ENCODE results near the gene EIF4G3.
A peak's percentile ranks its signal among the peaks of the same experiment; 100 is the strongest.

EIF4G3 gene

GRCh38 chr1:20983297-20983889 lies 193.3 kb downstream of the EIF4G3 start:
- peak; percentile 35 for DNase-seq

DNA sequence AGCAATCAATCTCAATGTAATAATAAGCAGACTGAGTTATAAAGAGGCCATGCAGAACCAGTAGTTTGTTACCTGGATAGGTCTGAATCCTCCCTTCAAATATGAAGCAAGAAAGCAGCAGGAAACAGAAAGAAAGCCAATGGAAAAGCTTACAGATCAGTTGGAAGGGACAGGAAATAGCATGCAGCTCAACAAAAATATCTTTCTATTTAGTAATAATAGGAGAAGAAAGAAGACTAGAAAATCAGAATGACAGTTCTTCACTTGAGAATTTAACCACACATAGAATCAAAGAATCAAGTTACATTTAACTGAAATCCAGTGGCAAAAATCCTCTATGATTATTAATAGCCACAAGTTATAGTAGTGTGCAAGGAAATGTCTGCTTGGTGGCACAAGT lies 194.4 kb downstream of the EIF4G3 start:
- no peak for DNase-seq

GRCh38 chr1:20981915-20982314 lies 194.8 kb downstream of the EIF4G3 start:
- peak; percentile 6 for DNase-seq

GRCh38 chr1:20980051-20980450 lies 196.6 kb downstream of the EIF4G3 start:
- DNase-seq = no peak

DNA sequence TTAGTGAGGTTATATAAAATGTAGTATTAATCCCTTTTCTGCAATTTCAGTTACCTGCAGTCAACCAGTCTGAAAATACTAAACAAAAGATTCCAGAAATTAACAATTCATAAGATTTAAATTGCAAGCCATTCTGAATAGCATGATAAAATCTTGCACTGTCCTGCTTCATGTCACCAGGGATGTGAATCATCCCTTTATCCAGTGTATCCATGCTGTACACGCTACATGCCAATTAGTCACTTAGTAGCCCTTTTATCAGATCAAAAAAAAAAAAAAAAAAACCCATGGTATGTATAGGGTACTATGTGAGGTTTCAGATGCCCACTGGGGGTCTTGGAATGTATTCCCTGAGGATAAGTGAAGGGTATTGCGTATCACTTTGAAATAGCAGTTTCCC lies 198.3 kb downstream of the EIF4G3 start:
- no peak for DNase-seq

GRCh38 chr1:20975668-20976067 lies 201.0 kb downstream of the EIF4G3 start:
- no peak for DNase-seq

- DNase-seq = no peak
These were observed 201.7 kb downstream of the EIF4G3 start for GRCh38 chr1:20974951-20975350.

- DNase-seq = no peak
These were observed 202.6 kb downstream of the EIF4G3 start for GRCh38 chr1:20974069-20974468.

GRCh38 chr1:20972855-20973254 lies 203.8 kb downstream of the EIF4G3 start:
- DNase-seq = no peak

DNA sequence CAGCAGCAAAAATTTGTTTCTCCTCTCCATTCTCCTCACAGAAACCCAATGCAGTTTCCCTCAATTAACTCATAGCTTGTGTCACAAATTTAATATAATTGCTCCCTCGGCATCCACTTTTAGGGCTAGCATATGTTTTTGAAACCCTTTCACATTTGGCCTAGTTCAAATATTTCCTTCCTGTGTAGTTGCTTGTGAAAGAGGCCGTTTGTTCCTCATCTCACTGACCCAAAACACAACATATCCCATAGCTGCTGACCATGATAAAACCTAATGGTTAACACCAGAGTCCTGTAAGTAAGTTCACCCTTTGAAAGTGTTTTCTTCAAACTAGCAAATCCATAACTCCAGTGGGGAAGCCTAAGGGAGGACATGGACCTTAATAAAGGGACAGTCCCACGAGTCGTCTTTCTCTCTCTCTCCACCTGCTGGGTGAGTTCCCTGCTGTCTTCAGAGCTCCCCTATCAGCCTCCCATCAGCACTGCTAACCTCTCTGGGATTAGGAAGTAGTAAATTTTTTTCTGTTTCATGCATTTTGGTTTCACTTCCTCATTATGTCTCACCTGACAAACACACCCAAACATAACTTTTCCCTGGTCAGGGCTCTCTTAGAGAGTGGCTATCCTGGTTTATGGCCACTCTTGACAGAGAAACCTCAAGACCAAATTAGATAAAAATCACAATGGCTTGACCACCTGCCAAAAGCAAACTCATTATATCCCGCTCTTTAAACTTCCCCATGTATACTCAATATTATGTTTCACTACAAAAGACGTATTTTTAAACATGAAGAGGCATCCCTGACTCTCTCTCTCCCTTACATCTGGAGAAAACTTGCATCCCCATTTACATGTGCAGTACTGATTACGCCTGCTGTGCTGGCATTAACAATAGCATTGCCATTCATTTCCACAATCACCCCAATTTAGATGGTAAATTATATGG lies 211.9 kb downstream of the EIF4G3 start:
- peak; percentile 89 for DNase-seq

GRCh38 chr1:20962576-20963258 lies 214.0 kb downstream of the EIF4G3 start:
- no peak for DNase-seq

DNA sequence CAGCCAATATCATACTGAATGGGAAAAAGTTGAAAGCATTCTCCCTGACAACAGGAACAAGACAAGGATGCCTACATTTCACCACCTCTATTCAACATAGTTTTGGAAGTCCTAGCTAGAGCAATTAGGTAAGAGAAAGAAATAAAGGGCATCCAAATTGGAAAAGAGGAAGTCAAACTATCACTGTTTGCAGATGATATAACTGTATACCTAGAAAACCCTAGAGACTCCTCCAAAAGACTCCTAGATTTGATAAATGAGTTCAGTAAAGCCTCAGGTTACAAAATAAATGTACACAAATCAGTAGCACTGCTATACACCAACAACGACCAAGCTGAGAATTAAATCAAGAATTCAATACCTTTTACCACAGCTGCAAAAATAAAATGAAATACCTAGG lies 218.3 kb downstream of the EIF4G3 start:
- DNase-seq = no peak

DNA sequence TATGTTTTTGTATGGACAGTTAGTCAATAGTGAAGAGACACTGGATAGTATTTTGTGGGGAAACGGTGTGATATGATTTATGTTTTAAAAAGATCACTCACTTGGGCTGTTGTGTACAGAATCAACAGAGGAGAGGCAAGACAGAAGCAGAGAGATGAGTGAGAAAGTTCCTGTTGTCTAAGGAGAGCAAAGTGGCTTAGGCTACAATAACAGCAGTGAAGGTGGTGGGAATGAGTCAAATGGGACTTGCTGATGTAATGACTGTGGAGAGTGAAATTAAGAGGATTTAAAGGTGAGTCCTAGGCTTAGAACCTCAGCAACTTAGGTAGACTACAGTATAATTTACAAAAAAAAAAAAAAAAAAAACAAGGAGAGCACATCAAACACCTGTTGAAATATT lies 220.4 kb downstream of the EIF4G3 start:
- no peak for DNase-seq

GRCh38 chr1:20950679-20951078 lies 226.0 kb downstream of the EIF4G3 start:
- no peak for DNase-seq

DNA sequence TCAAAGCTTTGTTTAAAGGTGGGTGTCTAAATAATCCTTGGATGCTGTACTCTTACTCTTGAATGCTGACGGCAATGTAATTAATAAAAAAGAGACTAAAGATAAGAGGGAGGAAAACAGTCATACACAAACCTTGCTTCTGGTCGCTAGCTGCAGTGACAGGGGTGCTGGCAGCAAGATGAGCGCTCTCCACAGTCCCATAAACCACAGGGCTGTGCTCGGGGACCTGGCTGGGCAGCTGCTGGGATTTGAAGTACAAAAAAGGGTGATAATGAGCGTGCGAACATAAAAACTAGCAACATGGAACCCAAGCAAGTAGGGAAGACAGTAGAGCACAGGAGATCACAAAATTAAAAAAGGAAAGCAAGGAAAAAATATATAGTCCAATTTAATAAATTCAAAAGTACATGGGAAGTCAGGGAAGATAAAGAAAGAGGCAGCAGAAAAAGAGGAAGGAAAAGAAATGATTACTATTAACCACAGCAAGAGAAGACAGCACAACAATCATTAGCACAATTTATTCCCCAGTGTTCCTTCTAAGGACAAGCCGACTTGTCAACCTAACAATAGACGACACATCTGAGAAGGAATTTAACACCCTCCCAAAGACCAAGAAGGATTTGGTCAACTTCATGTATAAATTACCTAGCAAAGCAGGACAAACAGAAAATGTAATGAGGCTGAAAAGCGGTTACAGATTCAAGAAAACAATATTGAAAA lies 226.7 kb downstream of the EIF4G3 start:
- no peak for DNase-seq

- no peak for DNase-seq
These were observed 228.6 kb downstream of the EIF4G3 start for GRCh38 chr1:20948101-20948500.

DNA sequence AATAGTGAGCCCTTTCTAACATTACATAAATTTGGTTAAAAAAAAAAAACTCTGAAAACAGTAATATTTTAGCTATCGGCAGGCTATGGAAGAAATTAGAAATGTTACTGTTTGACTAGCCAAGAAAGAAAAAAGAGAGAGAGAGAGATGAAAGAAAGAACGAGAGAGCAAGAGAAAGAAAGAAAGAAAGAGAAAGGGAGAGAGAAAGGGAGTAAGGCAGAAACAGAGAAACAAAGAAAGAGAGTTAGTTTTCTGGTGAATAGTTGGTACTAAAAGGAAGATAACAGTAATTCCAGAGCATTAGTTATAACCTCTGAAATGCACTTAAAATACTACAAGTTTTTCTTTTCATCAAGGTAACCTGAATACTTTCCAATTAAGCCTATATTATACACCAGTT lies 229.3 kb downstream of the EIF4G3 start:
- no peak for DNase-seq

GRCh38 chr1:20936621-20937020 lies 240.1 kb downstream of the EIF4G3 start:
- DNase-seq = no peak

GRCh38 chr1:20936216-20936615 lies 240.5 kb downstream of the EIF4G3 start:
- no peak for DNase-seq

- DNase-seq = no peak
These were observed 241.0 kb downstream of the EIF4G3 start for GRCh38 chr1:20935717-20936116.

GRCh38 chr1:20932437-20932977 lies 244.2 kb downstream of the EIF4G3 start:
- DNase-seq = no peak

DNA sequence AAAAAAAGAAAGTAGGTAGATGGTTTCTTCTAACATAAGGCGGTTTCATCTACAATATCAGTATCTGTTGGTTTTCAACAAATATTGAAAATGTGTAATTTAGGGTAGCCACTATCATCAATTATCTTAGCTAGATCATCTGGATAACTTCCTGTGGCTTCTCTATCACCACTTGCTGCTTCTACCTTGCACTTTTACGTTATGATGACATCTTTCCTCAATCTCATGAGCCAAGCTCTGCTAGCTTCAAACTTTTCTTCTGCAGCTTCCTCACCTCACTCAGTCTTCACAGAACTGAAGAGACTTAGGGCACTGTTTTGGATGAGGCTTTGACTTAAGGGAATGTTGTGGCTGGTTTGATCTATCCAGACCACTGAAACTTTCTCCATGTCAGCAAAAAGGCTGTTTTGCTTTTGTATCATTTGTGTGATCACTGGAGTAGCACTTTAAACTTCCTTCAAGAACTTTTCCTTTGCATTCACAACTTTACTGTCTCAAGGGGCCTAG lies 244.7 kb downstream of the EIF4G3 start:
- no peak for DNase-seq

DNA sequence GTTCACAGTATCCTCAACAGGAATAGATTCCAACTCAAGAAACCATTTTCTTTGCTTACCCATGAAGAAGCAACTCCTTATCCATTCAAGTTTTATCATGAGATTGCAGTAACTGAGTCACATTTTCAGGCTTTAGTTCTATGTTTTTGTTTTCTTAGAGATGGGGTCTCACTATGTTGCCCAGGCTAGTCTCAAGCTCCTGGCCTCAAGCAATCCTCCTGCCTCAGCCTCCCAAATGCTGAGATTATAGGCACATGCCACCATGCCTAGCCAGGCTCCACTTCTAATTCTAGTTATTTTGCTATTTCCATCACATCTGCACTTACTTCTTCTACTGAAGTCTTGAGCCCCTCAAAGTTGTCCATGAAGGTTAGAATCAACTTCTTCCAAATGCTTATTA lies 246.3 kb downstream of the EIF4G3 start:
- no peak for DNase-seq

Measured in NCI-H146 (cell line).